ENCODE measurements around the gene FHOD1.

The FHOD1 gene

GRCh38 chr16:67248401-67249177 lies 1.3 kb upstream of the FHOD1 start, which contains the start of gene SLC9A5:
TSS of gene SLC9A5 (plus strand) at chr16:67248979. CDS start at chr16:67249015, 36 bp downstream.
- no peak for DNase-seq

- no peak for DNase-seq
Measured at GRCh38 chr16:67248073-67248400, 756 bp upstream of the FHOD1 start.

GRCh38 chr16:67246756-67247191 lies 507 bp downstream of the FHOD1 start:
- DNase-seq: peak; percentile 45

- no peak for DNase-seq
Measured at GRCh38 chr16:67246081-67246755, 1.1 kb downstream of the FHOD1 start.

- DNase-seq: no peak
Measured at GRCh38 chr16:67245674-67246080, 1.6 kb downstream of the FHOD1 start.

GRCh38 chr16:67245186-67245585 lies 2.1 kb downstream of the FHOD1 start:
- DNase-seq: no peak

- DNase-seq: no peak
Measured at GRCh38 chr16:67244387-67245185, 2.7 kb downstream of the FHOD1 start.

GRCh38 chr16:67243481-67243880 lies 3.8 kb downstream of the FHOD1 start:
- no peak for DNase-seq

GRCh38 chr16:67242138-67242730 lies 5.0 kb downstream of the FHOD1 start:
- DNase-seq: no peak

GRCh38 chr16:67241008-67241900 lies 6.0 kb downstream of the FHOD1 start:
- DNase-seq: no peak

GRCh38 chr16:67240506-67240905 lies 6.8 kb downstream of the FHOD1 start:
- no peak for DNase-seq

- DNase-seq: no peak
Measured at GRCh38 chr16:67238806-67239470, 8.3 kb downstream of the FHOD1 start.

- DNase-seq: no peak
Measured at GRCh38 chr16:67238278-67238575, 9.1 kb downstream of the FHOD1 start.

GRCh38 chr16:67237396-67238277 lies 9.6 kb downstream of the FHOD1 start:
- DNase-seq: no peak

GRCh38 chr16:67236563-67237395 lies 10.5 kb downstream of the FHOD1 start:
- DNase-seq: no peak

- no peak for DNase-seq
Measured at GRCh38 chr16:67235816-67236562, 11.3 kb downstream of the FHOD1 start.

GRCh38 chr16:67234180-67234597 lies 13.1 kb downstream of the FHOD1 start:
- no peak for DNase-seq

GRCh38 chr16:67233596-67233995 lies 13.7 kb downstream of the FHOD1 start:
- DNase-seq: no peak

Data from NCI-H2107 (cell line).